Right cardiac atrium (tissue), 5 donors: ENCODE measurements around the gene LRRC36. TPM values are rescaled to one million over a fixed set of nuclear protein-coding genes. Genes with fewer than 3 reads are reported as not detected.
A peak's percentile ranks its signal among the peaks of the same experiment; 100 is the strongest.
"Not testable (repeated sequence)": the region's sequence is repeated elsewhere in the genome, so short reads cannot be mapped to it uniquely, and the experiment has no call there.

Source experiments
- ATAC-seq, 2 donors: fragments of 200-7000 bp; cut with Tn5 transposase; one replicate each; pipeline versions ENCODE4 v1.8.0 to v1.9.1; 2020; ENCODE audit warnings: moderate library complexity in 2 of 2, mild to moderate bottlenecking in 1 of 2
- DNase-seq, 3 donors: peaks; one replicate each; pipeline ENCODE4 v3.0.0-alpha.2; 2020
- H3K27ac ChIP-seq: one replicate; pipeline ENCODE4 v1.5.1; 2013; ENCODE audit warnings: mild to moderate bottlenecking, low read length, control low read depth, moderate library complexity
- H3K27me3 ChIP-seq: one replicate; pipeline ENCODE4 v1.6.1; 2013; ENCODE audit not compliant: control insufficient read depth, insufficient read depth
- H3K4me1 ChIP-seq: one replicate; pipeline ENCODE4 v1.6.1; 2013; ENCODE audit warnings: low read length; ENCODE audit not compliant: control insufficient read depth, insufficient read depth
- H3K4me3 ChIP-seq: one replicate; pipeline ENCODE4 v1.5.1; 2013; ENCODE audit warnings: low read length, control low read depth
- H3K9me3 ChIP-seq: one replicate; pipeline ENCODE4 v1.6.1; 2013; ENCODE audit warnings: low read length; ENCODE audit not compliant: control insufficient read depth
- WGBS: extraction: QIAGEN DNeasy Blood & Tissue Kit; methylation state at CpG from one replicate; pipeline ENCODE4 v1.1.7; 2013; 5-methylcytosine and 5-hydroxymethylcytosine counted together
- intact Hi-C, 4 donors: fragments of 100-400 bp; cut with DNase I; formaldehyde crosslinking; loops; one replicate each; pipeline versions ENCODE4 v1.11.0 to v1.14.0; 2022 to 2023
- polyA plus RNA-seq: library from polyadenylated mRNA; stranded (reverse); fragments of 200-250 nt; gene quantifications from one replicate; pipeline ENCODE4 v1.2.3, GENCODE V29; 2013
- total RNA-seq, 4 donors: library from RNA; stranded (reverse); fragmentation: NEBNext Ultra II Directional; extraction: Animal tissue kit (Norgen Biotek cat#: 25700); gene quantifications; one replicate each; pipeline ENCODE4 v1.2.1, GENCODE V29; 2021
- donor health status: healthy with polysubstance abuse.
- donor health status: DM: no; HTN: yes; CAD: no.
- donor health status: DM: no; HTN: no; CAD: no.
- donor health status: DM: no; HTN: yes; CAD: no; lungs with severe emphysema.
- donor health status: DM: yes; HTN: yes; CAD: no.

The LRRC36 gene
- total and polyA plus RNA-seq, 5 donors = 0.11 to 0.42 (median 0.32) TPM

DNA sequence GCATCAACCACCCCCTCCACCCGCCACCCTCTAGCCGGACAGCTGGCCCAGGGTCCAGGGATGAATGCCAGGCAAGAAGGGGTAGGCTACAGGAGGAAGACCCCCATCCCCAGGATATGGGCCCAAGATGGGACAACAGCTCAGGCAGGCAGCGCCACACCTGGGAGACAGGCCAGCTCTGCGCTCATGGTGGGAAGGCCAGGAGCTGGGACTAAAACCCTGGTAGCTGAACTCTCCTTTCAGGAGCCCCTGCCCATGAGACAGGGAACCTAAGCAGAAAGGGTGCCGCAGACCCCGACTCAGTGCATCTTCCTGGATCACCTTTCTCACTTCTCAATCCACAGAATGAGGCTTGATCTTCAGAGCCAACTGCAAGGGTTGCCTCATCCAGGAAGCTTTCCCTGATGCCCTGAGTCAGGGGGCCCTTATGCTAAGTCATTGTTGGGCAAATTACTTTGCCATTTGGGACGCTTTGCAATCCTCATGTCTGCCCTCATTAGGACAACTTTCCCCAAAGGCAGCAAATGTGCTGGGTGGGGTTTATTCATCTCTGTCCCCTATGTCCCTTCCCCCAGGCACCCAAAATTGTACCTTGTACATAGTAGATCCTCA is 80.7 kb downstream of the LRRC36 start:
- peak in 1 of 2 donors; percentile 8 for ATAC-seq
- Histone ChIP-seq H3K4me1 (peaks cover 5% of the 10 kb centered on the region), H3K27me3 (no peaks in the 10 kb centered on the region), H3K4me3 (no peak overlapping the region), H3K9me3 (no peaks in the 10 kb centered on the region), H3K27ac (no peak overlapping the region)
- WGBS = 83% methylated on average over 7 of the region's 7 CpGs
- DNase-seq = no peak
- intact Hi-C loops = loop anchor here in 2 of 4 donors (10.0 kb wide), 2 partner anchors 122 to 142 kb away; no protein-coding TSS in a partner anchor

DNA sequence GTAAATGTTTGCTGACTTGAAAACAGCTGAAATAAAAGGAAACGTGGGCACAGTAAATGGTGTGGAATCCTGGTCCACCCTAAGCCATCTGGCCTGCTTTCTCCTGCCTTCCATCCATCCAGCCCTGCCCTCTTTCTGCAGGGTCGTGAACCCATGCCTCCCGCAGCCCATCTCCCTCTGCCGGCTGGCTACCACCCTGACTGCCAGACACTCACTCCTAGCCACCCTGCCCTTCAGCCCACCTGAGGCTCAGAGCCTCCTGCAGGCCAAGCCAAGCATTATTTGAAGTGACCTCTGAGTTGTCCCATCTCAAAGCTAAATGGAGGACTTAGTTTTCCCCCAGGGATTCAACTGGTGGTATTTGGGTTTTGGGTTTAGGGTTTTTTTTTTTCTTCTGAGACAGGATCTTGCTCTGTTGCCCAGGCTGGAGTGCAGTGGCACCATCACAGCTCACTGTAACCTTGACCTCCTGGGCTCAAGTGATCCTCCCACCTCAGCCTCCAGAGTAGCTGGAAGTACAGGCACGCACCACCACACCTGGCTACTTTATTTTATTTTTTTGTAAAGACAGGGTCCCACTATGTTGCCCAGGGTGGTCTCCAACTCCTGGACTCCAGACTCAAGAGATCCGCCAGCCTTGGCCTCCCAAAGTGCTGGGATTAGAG is 81.3 kb downstream of the LRRC36 start:
- no peaks in the 10 kb centered on the region for H3K27me3 ChIP-seq
- H3K27ac ChIP-seq = no peak overlapping the region
- no peaks in the 10 kb centered on the region for H3K9me3 ChIP-seq
- WGBS = 85% methylated on average over 6 of the region's 6 CpGs
- H3K4me1 ChIP-seq = peaks cover 5% of the 10 kb centered on the region
- no peak overlapping the region for H3K4me3 ChIP-seq
- intact Hi-C loops = loop anchor here in 2 of 4 donors (10.0 kb wide), 2 partner anchors 123 to 143 kb away; no protein-coding TSS in a partner anchor
- DNase-seq (no peak), ATAC-seq (no peak)

DNA sequence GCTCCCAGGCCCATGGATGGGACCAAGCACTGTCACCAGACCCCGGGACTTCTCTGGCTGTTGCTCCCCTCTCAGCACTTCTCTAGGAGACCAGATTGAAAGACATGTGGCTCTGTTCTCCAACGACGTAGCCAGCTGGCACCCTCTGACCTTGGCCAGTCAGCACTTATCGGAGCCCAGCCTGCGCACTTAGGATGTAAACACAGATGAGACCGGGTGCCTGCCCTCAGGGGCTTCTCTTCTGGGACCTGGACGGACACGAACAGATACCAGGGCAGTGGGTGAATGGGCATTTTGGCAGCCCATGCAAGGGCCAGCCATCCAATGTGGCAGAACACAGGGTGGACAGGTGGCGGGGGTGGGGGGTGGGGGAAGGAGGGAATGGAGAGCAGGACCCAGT is 83.0 kb downstream of the LRRC36 start:
- H3K4me1 ChIP-seq = peaks cover 5% of the 10 kb centered on the region
- ATAC-seq (no peak), DNase-seq (peak in 1 of 3 donors; percentile 51)
- intact Hi-C loops = loop anchor here in 3 of 4 donors (10.0 kb wide), 3 partner anchors 125 to 405 kb away; no protein-coding TSS in a partner anchor
- no peaks in the 10 kb centered on the region for H3K27me3 ChIP-seq
- WGBS = 85% methylated on average over 9 of the region's 9 CpGs
- no peak overlapping the region for H3K4me3 ChIP-seq
- H3K9me3 ChIP-seq = no peaks in the 10 kb centered on the region
- H3K27ac ChIP-seq = no peak overlapping the region

DNA sequence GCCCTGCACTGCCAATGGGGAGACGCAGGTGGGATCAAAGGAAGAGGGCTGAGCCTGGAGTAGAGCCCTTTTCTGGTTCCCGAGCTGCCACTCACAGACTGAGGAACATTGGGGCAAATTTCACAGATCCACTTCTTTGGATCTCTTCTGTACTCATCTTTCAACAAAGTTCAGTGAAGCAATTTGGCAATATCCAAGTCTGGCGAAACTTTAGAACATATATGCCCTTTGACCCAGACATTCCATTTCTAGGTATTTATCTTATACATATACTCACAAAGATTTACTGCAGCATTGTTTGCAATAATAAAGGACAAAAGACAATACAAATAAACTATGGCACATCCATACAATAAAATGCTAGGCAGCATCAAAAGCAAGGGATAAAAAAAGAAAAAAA is 84.7 kb downstream of the LRRC36 start:
- 95% methylated on average over 3 of the region's 3 CpGs for WGBS
- ATAC-seq (no peak), DNase-seq (no peak)
- H3K4me3 ChIP-seq = no peak overlapping the region
- no peaks in the 10 kb centered on the region for H3K4me1 ChIP-seq
- intact Hi-C loops = loop anchor here in 1 of 4 donors (10.0 kb wide), 1 partner anchor 407 kb away; no protein-coding TSS in a partner anchor
- H3K27ac ChIP-seq = no peak overlapping the region
- H3K27me3 ChIP-seq = no peaks in the 10 kb centered on the region
- H3K9me3 ChIP-seq = no peaks in the 10 kb centered on the region

DNA sequence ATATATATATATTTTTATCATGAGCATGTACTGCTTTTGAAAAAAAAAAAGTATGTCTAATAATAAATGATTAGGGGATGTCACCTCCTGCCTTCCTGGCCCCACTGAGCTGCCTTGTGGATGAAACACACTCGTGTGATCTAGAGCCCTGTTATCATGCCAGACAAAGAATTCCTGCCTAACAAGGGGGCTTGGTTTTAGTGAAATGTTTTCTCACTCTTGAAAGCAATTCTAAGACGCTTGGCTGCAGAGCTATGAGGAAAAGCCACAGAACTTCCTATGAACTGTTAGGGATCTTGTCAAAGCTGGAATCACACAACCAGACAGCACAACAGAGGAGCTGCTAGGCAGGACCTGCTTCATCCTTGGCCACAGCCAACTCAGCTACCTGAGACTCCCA is 85.7 kb downstream of the LRRC36 start:
- Histone ChIP-seq H3K27ac (no peak overlapping the region), H3K4me3 (no peak overlapping the region), H3K27me3 (no peaks in the 10 kb centered on the region), H3K9me3 (no peaks in the 10 kb centered on the region), H3K4me1 (no peaks in the 10 kb centered on the region)
- intact Hi-C loops = loop anchor here in 1 of 4 donors (10.0 kb wide), 1 partner anchor 407 kb away; no protein-coding TSS in a partner anchor
- peak in 1 of 3 donors; percentile 2 for DNase-seq
- ATAC-seq = no peak
- 42% methylated on average over 2 of the region's 2 CpGs for WGBS

DNA sequence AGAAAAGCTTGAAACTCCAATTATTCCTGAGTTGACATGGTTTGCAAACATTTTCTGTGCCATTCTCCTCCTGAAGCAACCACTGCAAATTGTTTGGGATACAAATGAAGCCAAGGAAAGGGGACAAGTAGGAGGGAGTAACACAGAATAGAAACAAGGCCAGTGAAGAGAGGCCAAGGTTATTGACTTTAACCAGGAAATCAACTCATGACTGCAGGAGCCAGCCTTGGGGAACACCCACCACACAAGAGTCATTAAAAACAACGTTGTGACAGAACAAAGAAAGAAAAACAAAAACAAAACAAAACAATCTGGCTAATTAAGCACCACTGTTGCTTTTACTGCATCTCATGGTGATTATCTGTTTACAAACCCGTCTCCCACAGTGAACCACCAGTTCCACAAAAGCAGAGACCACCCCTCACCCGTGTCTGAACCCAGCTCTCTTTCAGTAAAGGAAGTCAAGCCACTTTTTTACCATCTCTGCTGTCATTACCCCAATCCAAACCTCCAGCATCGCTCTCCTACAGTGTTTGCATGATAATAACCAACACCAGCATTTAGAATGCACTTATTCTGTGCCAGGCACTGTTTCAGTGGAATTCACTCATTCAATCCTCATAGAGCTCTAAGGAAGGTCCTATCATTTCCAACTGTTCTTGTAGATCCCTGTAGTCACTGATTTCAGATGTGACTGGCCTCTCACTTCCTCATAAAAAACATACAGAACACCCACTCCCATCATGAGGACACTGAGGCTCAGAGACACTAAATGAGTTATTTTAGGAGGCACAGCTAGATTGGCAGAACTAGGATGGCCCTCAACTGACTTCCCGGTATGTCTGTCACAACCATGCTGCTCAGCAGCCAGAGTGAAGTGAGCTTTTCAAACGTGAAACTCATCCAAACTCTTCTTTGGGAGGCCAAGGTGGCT is 87.6 kb downstream of the LRRC36 start:
- Histone ChIP-seq H3K27me3 (no peaks in the 10 kb centered on the region), H3K4me3 (no peak overlapping the region), H3K9me3 (no peaks in the 10 kb centered on the region), H3K4me1 (no peaks in the 10 kb centered on the region), H3K27ac (no peak overlapping the region)
- 63% methylated on average over 6 of the region's 6 CpGs for WGBS
- no peak for DNase-seq
- no peak for ATAC-seq
- intact Hi-C loops = loop anchor here in 1 of 4 donors (10.0 kb wide), 1 partner anchor 409 kb away; no protein-coding TSS in a partner anchor

DNA sequence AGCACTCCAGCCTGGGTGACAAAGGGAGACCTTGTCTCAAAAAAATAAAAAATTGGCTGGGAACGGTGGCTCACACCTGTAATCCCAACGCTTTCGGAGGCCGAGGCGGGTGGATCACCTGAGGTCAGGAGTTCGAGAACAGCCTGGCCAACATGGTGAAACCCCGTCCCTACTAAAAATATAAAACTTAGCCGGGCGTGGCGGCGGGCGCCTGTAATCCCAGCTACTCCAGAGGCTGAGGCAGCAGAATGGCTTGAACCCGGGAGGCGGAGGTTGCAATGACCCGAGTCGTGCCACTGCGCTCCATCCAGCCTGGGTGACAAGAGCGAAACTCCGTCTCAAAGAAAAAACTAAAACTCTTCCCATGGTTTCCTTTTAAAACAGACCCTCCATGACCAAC is 88.8 kb downstream of the LRRC36 start:
- 89% methylated on average over 19 of the region's 19 CpGs for WGBS
- H3K4me1 ChIP-seq, H3K9me3 ChIP-seq, H3K27me3 ChIP-seq, ATAC-seq, H3K27ac ChIP-seq: not testable (repeated sequence)
- H3K4me3 ChIP-seq = peak overlapping the region; percentile 62
- intact Hi-C loops = loop anchor here in 1 of 4 donors (10.0 kb wide), 1 partner anchor 411 kb away; no protein-coding TSS in a partner anchor
- DNase-seq = peak in 1 of 3 donors; percentile 49

DNA sequence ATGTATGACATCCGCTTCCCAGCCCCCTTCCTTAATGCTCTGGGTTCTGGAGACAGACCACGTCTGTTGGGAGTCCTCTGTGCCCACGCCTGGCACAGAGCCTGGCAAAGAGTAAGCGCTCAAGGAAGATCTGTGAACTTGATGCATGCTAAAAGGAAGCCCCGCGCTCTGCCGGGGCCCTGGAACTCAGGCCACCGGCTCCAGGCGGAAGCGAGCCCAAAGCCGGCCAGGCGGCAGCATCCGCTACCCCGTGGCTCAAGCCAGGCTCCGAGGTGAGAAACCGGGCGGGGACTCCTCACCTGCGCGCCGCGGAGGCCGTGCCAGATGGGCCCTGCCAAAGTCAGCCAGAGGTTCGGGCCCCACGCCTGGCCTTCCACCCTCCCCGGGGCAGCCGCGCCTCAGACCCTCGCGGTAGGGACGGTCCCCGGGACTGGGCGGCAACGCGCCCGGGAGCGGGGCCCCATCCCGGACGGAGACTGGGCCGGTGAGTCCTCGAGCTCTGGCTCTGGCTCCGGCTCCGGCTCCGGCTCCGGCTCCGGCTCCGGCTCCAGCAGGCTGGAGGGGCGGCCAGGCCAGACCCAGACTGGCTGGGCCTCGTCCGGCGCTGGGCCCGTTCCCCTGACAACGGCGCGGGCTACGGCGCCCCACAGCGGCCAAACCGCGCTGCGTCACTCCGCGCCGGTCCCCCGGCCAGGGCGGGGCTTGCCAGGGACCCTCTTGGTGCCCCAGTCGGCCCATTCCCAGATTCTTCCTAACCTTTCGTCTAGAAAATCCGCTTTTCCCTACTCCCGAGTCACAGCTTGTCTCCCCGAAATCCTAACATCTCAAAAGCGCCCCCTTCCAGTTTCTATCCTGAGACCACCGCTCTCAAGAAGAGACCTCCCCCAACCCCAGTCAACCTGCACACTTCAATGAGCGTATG is 89.5 kb downstream of the LRRC36 start, which contains the start of gene ZDHHC1:
Gene ZDHHC1, minus strand, starts transcription at position 606 of the 922 bp plus-strand sequence. CDS start 8,702 bp downstream, outside the sequence.
- Histone ChIP-seq H3K27ac (peak within 1 kb of the TSS; percentile 76), H3K9me3 (no peaks in the 10 kb centered on the region), H3K27me3 (no peaks in the 10 kb centered on the region), H3K4me1 (no peaks in the 10 kb centered on the region), H3K4me3 (peak within 1 kb of the TSS; percentile 62)
- intact Hi-C loops = loop anchor here in 1 of 4 donors (10.0 kb wide), 1 partner anchor 411 kb away; no protein-coding TSS in a partner anchor
- DNase-seq = peak; percentile 81 to 93 (median 92)
- under 1% methylated on average over 73 of the region's 73 CpGs for WGBS
- peak; percentile 97 for ATAC-seq

DNA sequence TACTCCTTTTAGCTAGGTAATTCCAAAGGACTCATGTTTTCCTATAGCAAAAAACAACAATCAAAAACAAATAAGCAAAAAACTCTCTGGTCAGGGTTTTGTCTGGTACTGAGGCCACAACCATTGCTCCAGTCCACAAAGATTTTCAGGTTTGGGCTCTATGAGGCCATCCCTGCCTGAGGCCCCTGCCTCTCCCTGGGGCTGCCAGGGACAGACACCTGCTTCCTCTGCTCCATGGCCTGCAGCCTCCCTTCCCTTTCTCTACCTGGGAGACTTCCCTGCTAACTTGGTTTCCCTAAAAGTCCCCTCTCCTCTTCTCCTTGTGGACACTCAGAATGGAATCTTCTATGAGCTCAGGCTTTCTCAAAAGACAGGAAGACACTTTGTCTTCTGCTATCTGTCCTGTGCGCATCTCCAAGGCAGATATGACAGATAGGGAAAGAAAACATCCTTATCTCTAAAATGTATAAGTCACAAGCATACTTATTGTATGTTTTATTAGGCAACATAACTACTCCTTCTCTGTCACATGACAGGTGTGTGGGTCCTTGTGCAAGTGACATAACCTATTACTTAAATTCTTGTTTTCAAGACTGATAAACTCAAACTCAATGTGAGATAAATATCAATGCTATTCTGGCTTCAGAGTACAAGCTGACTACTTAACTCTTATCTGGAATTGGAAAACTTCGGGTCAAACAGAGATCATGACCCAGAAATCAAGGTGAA is 90.9 kb downstream of the LRRC36 start:
- Histone ChIP-seq H3K27me3 (no peaks in the 10 kb centered on the region), H3K9me3 (no peaks in the 10 kb centered on the region), H3K4me3 (no peak overlapping the region), H3K27ac (no peak overlapping the region), H3K4me1 (no peaks in the 10 kb centered on the region)
- 84% methylated on average over 2 of the region's 2 CpGs for WGBS
- ATAC-seq = no peak
- intact Hi-C loops = loop anchor here in 1 of 4 donors (10.0 kb wide), 1 partner anchor 413 kb away; no protein-coding TSS in a partner anchor
- DNase-seq = peak in 1 of 3 donors; percentile 3
